Measurements from ENCODE around the gene DOCK10. TPM values are rescaled to one million over a fixed set of nuclear protein-coding genes. Genes with fewer than 3 reads are reported as not detected.

DOCK10 gene
- total RNA-seq, 1 experiment from 2014 or later = 2.9 TPM

DNA sequence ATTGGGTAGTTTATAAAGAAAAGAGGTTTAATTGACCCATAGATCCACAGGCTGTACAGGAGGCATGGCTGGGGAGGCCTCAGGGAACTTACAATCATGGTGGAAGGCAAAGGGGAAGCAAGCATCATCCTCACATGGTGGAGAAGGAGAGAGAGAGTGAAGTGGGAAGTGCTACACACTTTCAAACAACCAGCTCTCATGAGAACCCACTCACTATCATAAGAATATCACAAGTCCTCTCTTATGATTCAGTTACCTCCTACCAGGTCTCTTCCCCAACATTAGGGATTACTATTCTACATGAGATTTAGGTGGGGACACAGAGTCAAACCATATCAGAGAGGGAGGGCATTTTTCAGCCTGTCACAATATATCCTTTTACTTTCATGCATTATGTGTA, 22.7 kb upstream of the DOCK10 start:
- H3K4me1 Mint-ChIP-seq = no peaks in the 10 kb centered on the region
- H3K9me3 Mint-ChIP-seq = peaks cover 31% of the 10 kb centered on the region
- no peak overlapping the region for H3K4me3 Mint-ChIP-seq
- no peak for TF ChIP-seq ESRRA (CRISPR knock-in tag; IDR thresholded peaks at IDR 0.05; ENCODE audit: borderline replicate concordance)
- peaks cover 29% of the 10 kb centered on the region for H3K36me3 Mint-ChIP-seq
- CTCF ChIA-PET = no interaction called here
- no peaks in the 10 kb centered on the region; the same call in 1 of the 2 replicates for H3K27me3 Mint-ChIP-seq (ENCODE audit: low read depth)
- H3K27ac Mint-ChIP-seq = no peak overlapping the region
- DNase-seq (ENCODE audit: low spot score) (no peak), ATAC-seq (no peak)
- POLR2A ChIA-PET = no interaction called here

DNA sequence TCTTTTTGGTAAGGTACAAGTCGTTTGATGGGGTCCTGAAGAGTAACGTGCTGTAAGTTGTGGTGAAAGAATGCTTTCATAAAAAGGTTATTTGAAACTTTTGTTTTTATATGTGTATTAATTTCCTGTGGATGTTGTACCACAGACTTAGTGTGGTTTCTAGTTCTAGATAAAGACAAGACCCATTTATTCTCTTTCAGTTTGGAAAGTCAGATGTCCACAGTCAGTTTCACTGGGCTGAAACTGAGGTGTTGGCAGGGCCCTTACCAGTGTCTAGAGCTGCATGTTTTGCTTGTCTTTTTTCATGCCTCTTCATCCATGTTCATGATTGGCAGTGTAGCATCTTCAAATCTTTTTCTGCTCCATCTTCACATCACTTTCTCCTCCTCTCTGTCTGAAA, 22.1 kb upstream of the DOCK10 start:
- no peaks in the 10 kb centered on the region; the same call in 1 of the 2 replicates for H3K27me3 Mint-ChIP-seq (ENCODE audit: low read depth)
- H3K4me3 Mint-ChIP-seq = no peak overlapping the region
- ATAC-seq = no peak
- CTCF ChIA-PET = no interaction called here
- no peaks in the 10 kb centered on the region for H3K4me1 Mint-ChIP-seq
- H3K36me3 Mint-ChIP-seq = peaks cover 29% of the 10 kb centered on the region
- H3K27ac Mint-ChIP-seq = no peak overlapping the region
- H3K9me3 Mint-ChIP-seq = peaks cover 31% of the 10 kb centered on the region
- no peak for TF ChIP-seq NR2C2 (CRISPR knock-in tag; IDR thresholded peaks at IDR 0.05)
- no peak for TF ChIP-seq ZNF416 (CRISPR knock-in tag; IDR thresholded peaks at IDR 0.05)
- no peak for TF ChIP-seq ZNF396 (CRISPR knock-in tag; IDR thresholded peaks at IDR 0.05; ENCODE audit: borderline replicate concordance)
- no peak for TF ChIP-seq FOXJ3 (CRISPR knock-in tag; IDR thresholded peaks at IDR 0.05; ENCODE audit: borderline replicate concordance)
- TF ChIP-seq, protein P1, sequence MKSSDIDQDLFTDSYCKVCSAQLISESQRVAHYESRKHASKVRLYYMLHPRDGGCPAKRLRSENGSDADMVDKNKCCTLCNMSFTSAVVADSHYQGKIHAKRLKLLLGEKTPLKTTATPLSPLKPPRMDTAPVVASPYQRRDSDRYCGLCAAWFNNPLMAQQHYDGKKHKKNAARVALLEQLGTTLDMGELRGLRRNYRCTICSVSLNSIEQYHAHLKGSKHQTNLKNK (CRISPR knock-in tag; IDR thresholded peaks at IDR 0.05) = no peak
- TF ChIP-seq CBFB (CRISPR knock-in tag; IDR thresholded peaks at IDR 0.05; ENCODE audit: low read depth) = no peak
- DNase-seq (ENCODE audit: low spot score) = no peak
- POLR2A ChIA-PET = no interaction called here

DNA sequence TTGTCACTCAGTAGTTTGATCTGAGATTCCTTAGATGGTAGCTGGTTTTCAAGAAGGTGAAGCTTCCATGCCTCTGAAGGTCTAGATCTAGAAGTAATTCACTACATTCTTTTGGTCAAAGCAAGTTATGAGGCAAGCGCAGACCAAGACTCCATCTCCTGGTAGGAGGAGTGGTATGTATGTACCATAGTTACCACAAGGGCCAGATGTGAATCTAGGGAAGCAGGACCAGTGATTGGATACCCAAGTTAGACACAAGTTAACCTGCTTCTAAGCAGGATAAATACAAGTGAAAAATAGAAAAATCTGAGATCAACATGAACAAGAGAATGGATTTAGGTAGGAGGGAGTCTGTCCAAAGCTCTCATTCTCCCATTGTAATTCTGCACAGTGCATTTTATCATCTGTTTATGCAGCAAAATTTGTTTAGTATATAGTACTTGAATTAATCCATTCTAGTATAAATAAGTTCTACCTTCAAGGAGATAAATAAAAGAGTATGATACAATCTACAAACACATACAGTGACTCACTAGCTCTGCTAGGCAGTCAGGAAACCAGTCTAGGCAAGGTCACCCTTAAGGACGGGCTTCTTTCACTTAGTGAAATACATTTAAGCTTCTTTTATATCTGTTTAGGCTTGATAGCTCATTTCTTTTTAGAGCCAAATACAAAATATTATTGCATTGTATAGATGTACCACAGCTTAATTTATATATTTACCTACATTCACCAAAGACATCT, 14.2 kb upstream of the DOCK10 start:
- Mint-ChIP-seq H3K4me1 (no peaks in the 10 kb centered on the region), H3K36me3 (no peaks in the 10 kb centered on the region), H3K4me3 (no peak overlapping the region), H3K27me3 (ENCODE audit: low read depth) (no peaks in the 10 kb centered on the region), H3K27ac (no peak overlapping the region), H3K9me3 (peaks cover 18% of the 10 kb centered on the region)
- DNase-seq (ENCODE audit: low spot score) (no peak), ATAC-seq (no peak)
- ChIA-PET CTCF (no interaction called here), POLR2A (no interaction called here)
- TF ChIP-seq, protein P2, sequence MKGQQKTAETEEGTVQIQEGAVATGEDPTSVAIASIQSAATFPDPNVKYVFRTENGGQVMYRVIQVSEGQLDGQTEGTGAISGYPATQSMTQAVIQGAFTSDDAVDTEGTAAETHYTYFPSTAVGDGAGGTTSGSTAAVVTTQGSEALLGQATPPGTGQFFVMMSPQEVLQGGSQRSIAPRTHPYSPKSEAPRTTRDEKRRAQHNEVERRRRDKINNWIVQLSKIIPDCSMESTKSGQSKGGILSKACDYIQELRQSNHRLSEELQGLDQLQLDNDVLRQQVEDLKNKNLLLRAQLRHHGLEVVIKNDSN (CRISPR knock-in tag; IDR thresholded peaks at IDR 0.05) = no peak
- TF ChIP-seq, protein P3, sequence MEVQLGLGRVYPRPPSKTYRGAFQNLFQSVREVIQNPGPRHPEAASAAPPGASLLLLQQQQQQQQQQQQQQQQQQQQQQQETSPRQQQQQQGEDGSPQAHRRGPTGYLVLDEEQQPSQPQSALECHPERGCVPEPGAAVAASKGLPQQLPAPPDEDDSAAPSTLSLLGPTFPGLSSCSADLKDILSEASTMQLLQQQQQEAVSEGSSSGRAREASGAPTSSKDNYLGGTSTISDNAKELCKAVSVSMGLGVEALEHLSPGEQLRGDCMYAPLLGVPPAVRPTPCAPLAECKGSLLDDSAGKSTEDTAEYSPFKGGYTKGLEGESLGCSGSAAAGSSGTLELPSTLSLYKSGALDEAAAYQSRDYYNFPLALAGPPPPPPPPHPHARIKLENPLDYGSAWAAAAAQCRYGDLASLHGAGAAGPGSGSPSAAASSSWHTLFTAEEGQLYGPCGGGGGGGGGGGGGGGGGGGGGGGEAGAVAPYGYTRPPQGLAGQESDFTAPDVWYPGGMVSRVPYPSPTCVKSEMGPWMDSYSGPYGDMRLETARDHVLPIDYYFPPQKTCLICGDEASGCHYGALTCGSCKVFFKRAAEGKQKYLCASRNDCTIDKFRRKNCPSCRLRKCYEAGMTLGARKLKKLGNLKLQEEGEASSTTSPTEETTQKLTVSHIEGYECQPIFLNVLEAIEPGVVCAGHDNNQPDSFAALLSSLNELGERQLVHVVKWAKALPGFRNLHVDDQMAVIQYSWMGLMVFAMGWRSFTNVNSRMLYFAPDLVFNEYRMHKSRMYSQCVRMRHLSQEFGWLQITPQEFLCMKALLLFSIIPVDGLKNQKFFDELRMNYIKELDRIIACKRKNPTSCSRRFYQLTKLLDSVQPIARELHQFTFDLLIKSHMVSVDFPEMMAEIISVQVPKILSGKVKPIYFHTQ (CRISPR knock-in tag; IDR thresholded peaks at IDR 0.05) = no peak
- TF ChIP-seq MXD4 (CRISPR knock-in tag; IDR thresholded peaks at IDR 0.05; ENCODE audit: borderline replicate concordance) = no peak
- no peak for TF ChIP-seq NR2C2 (CRISPR knock-in tag; IDR thresholded peaks at IDR 0.05)
- TF ChIP-seq, protein P4, sequence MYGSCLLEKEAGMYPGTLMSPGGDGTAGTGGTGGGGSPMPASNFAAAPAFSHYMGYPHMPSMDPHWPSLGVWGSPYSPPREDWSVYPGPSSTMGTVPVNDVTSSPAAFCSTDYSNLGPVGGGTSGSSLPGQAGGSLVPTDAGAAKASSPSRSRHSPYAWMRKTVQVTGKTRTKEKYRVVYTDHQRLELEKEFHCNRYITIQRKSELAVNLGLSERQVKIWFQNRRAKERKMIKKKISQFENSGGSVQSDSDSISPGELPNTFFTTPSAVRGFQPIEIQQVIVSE (CRISPR knock-in tag; IDR thresholded peaks at IDR 0.05; ENCODE audit: borderline replicate concordance) = no peak
- no peak for TF ChIP-seq ZNF317 (CRISPR knock-in tag; IDR thresholded peaks at IDR 0.05; ENCODE audit: borderline replicate concordance, low read depth)
- TF ChIP-seq ESRRA (CRISPR knock-in tag; IDR thresholded peaks at IDR 0.05; ENCODE audit: borderline replicate concordance) = no peak
- TF ChIP-seq CBFB (CRISPR knock-in tag; IDR thresholded peaks at IDR 0.05; ENCODE audit: low read depth) = no peak
- TF ChIP-seq GABPB1 (CRISPR knock-in tag; IDR thresholded peaks at IDR 0.05) = no peak

DNA sequence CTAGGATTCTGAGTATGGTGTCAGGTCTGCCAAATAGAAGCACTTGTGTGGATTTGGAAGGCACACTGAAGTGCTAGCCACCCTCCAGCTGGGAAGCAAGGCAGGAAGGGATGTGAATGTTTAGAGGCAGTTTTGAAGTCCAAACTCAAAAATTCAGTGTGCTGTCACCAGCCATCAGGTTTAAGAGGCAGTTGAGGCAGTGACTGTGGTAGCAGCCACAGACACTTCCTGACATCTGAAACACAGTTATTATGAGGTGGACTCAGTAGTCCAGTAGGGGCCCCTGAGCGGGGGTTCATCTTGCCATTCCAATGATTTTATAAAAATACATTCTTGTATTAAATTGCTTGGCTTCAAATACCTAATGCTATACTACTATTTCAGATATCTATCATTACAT, 13.4 kb upstream of the DOCK10 start:
- H3K27ac Mint-ChIP-seq = no peak overlapping the region
- no peak for DNase-seq (ENCODE audit: low spot score)
- H3K9me3 Mint-ChIP-seq = peaks cover 18% of the 10 kb centered on the region
- no peaks in the 10 kb centered on the region for H3K4me1 Mint-ChIP-seq
- POLR2A ChIA-PET = no interaction called here
- no peaks in the 10 kb centered on the region for H3K36me3 Mint-ChIP-seq
- CTCF ChIA-PET = no interaction called here
- no peak for ATAC-seq
- TF ChIP-seq FOXK1 (CRISPR knock-in tag; IDR thresholded peaks at IDR 0.05) (no peak), TEAD1 (CRISPR knock-in tag; IDR thresholded peaks at IDR 0.05) (no peak), TP53 (CRISPR knock-in tag; IDR thresholded peaks at IDR 0.05) (no peak), GRHL2 (CRISPR knock-in tag; IDR thresholded peaks at IDR 0.05; ENCODE audit: insufficient replicate concordance, severe bottlenecking) (no peak)
- TF ChIP-seq, protein P5, sequence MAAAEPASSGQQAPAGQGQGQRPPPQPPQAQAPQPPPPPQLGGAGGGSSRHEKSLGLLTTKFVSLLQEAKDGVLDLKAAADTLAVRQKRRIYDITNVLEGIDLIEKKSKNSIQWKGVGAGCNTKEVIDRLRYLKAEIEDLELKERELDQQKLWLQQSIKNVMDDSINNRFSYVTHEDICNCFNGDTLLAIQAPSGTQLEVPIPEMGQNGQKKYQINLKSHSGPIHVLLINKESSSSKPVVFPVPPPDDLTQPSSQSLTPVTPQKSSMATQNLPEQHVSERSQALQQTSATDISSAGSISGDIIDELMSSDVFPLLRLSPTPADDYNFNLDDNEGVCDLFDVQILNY (CRISPR knock-in tag; IDR thresholded peaks at IDR 0.05) = no peak
- H3K4me3 Mint-ChIP-seq = no peak overlapping the region
- H3K27me3 Mint-ChIP-seq (ENCODE audit: low read depth) = no peaks in the 10 kb centered on the region
